GM19099 (cell line): ENCODE data around the gene IGFBPL1.
A peak's percentile ranks its signal among the peaks of the same experiment; 100 is the strongest.

Experiments
- POLR2A ChIP-seq: IDR thresholded peaks from 3 replicates; pipeline ENCODE4 v1.6.1; 2011; ENCODE audit warnings: low read depth; ENCODE audit not compliant: insufficient read length; ENCODE audit errors: extremely low read depth

IGFBPL1 gene, protein sequence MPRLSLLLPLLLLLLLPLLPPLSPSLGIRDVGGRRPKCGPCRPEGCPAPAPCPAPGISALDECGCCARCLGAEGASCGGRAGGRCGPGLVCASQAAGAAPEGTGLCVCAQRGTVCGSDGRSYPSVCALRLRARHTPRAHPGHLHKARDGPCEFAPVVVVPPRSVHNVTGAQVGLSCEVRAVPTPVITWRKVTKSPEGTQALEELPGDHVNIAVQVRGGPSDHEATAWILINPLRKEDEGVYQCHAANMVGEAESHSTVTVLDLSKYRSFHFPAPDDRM

DNA sequence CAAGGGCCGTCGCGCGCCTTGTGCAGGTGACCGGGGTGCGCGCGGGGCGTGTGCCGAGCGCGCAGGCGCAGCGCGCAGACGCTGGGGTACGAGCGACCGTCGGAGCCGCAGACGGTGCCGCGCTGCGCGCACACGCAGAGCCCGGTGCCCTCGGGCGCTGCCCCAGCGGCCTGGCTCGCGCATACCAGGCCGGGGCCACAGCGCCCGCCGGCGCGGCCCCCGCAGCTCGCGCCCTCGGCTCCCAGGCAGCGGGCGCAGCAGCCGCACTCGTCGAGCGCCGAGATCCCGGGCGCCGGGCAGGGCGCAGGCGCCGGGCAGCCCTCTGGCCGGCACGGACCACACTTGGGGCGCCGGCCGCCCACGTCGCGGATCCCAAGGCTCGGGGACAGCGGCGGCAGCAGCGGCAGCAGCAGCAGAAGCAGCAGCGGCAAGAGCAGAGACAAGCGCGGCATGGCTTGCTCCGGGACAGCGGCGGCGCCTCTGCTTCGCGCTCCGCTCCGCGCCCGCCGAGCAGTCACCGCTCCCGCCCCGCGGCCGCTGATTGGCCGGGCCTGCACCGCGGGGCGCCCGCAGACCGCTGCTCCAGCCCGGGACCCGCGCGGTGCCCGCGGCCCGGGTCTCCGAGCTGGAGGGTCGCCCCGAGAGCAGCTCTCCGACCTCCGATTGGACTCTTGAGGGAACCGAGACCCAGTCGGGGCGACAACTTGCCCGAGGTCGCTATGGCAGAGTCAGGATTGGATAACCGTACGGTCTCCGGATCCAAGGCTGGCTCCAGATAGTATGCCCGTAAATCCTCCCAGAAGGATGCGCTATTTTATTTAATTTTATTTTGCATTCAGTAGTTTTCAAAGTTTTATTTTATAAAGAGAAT, at the start of gene IGFBPL1:
Gene IGFBPL1, minus strand, starts transcription at position 482 of the 871 bp plus-strand sequence. Its CDS starts 30 bp downstream, at position 452.
- TF ChIP-seq POLR2A: peak; percentile 46

- no peak for TF ChIP-seq POLR2A
Measured at GRCh38 chr9:38467404-38467803, 43.1 kb upstream of the IGFBPL1 start.

GRCh38 chr9:38453835-38454234, 29.6 kb upstream of the IGFBPL1 start:
- TF ChIP-seq POLR2A: no peak

DNA sequence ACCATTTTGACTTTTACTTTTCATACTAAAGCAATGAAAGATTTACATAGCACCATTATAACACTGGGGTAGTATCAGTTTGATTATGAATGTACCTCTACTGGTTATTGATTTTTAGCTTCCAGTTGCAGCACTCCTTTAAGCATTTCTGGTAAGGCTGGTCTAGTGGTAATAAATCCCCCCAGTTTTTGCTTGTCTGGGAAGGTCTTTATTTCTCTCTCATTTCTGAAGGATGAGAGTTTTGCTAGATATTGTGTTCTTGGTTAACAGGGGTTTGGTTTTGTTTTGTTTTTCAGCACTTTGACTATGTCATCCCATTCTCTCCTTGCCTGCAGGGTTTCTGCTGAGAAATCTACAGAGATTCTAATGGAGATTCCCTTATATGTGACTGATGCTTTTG, 26.9 kb upstream of the IGFBPL1 start:
- no peak for TF ChIP-seq POLR2A

DNA sequence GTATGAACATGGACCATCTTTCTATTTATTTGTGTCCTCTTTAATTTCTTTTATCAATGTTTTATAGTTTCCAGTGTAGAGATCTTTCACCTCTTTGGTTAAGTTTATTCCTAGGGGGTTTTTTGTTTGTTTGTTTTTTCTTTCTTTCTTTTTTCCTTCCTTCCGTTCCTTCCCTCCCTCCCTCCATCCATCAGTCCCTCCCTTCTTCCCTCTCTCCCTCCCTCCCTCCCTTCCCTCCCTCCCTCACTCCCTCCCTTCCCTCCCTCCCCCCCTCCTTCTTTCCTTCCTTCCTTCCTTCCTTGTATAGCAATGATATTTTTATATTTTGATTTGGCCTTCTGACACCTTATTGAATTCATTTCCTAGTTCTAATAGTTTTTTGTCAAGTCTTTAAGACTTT, 23.4 kb upstream of the IGFBPL1 start:
- no peak for TF ChIP-seq POLR2A

DNA sequence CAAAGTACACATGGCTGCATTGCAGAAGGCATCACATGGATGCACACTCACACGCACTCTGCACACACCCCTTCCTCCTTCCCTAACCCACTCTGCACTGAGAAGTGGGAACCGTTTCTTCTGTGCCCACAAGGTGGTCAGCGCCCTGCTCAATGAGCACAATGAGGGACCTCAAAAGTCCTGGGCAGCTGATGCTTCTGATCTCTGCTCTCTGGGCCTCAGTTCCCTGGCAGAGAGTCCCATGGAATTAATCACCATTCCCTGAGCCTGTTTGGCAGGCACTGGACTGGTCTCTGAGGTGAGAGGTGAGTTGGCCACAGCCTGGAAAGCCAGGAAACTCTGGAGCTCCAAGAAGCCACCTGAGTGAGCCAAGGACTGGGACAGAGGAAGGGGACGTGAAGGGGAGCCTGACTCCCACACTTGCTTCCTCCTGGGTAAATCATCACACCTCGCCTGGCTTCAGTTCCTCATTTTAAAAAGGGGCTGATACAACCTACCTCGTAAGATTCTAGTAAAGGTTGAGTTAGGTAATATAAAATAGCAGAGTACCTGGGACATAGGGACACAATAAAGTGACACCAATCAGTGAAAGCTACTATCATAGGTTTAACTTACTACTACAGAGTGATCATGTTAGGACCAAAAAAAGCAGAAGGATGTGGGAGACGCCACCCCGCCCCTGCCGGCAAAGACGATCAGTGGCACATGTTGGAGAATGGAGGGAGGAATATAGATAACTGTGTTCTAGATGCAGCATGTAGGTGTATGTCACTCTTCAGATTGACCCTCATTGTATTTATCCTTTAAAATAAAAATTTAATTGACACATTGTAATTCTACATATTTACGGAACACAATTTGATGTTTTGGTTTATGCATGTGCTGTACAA, 21.1 kb upstream of the IGFBPL1 start:
- TF ChIP-seq POLR2A: no peak

- no peak for TF ChIP-seq POLR2A
Measured at GRCh38 chr9:38443597-38443996, 19.3 kb upstream of the IGFBPL1 start.

GRCh38 chr9:38443181-38443580, 18.9 kb upstream of the IGFBPL1 start:
- no peak for TF ChIP-seq POLR2A

- TF ChIP-seq POLR2A: no peak
Measured at GRCh38 chr9:38442473-38443096, 18.3 kb upstream of the IGFBPL1 start.

- no peak for TF ChIP-seq POLR2A
Measured at GRCh38 chr9:38441347-38442085, 17.3 kb upstream of the IGFBPL1 start.

- no peak for TF ChIP-seq POLR2A
Measured at GRCh38 chr9:38440516-38440915, 16.3 kb upstream of the IGFBPL1 start.

- TF ChIP-seq POLR2A: no peak
Measured at GRCh38 chr9:38439916-38440301, 15.7 kb upstream of the IGFBPL1 start.

DNA sequence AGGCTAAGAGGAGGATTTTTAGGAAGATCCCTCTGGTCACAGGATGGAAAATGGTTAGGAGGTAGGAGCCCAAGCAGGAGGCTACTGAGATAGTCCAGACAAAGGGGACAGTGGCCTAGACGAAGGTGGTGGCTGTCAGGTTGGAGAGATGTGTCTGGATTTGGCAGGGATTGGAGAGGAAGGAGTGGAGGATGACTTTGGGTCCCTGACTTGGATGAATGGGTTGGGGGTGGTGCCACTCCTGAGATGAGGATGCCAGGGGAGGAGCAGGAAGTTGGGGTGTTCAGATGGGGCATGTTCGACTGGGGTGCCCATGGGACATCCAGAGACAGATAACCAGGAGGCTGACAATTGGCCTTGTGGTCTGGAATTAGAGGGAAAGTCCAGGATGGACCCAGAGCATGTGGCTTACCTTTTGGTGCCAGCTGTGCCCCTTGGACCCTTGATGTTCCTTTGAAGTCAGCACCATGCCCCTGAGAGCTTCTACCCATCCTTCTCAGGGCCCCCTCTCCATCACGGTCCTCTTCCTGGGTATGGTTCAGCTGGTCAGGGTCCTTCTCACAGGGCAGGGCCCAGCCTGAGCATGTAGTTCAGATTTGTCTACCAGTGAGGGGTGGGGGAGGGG, 15.1 kb upstream of the IGFBPL1 start:
- no peak for TF ChIP-seq POLR2A
